Hepatocyte (in vitro differentiated cells): Measurements from ENCODE around the gene CTSL.
"Not testable (repeated sequence)": the region's sequence is repeated elsewhere in the genome, so short reads cannot be mapped to it uniquely, and the experiment has no call there.

Source experiments
- EZH2phosphoT487 ChIP-seq: fragments of 200-600 bp; sonication (generic); IDR thresholded peaks from one replicate; pipeline ENCODE4 v1.6.1; 2018; ENCODE audit warnings: antibody characterized with exemption, mild to moderate bottlenecking, low read depth, moderate library complexity; ENCODE audit not compliant: unreplicated experiment, severe bottlenecking
- TF ChIP-seq, protein P1 (sequence below): fragments of 200-600 bp; sonication (generic); IDR thresholded peaks from 2 replicates; pipeline ENCODE4 v1.5.1; 2016; ENCODE audit warnings: antibody characterized with exemption, mild to moderate bottlenecking; ENCODE audit not compliant: poor library complexity

- TF ChIP-seq, protein P1, sequence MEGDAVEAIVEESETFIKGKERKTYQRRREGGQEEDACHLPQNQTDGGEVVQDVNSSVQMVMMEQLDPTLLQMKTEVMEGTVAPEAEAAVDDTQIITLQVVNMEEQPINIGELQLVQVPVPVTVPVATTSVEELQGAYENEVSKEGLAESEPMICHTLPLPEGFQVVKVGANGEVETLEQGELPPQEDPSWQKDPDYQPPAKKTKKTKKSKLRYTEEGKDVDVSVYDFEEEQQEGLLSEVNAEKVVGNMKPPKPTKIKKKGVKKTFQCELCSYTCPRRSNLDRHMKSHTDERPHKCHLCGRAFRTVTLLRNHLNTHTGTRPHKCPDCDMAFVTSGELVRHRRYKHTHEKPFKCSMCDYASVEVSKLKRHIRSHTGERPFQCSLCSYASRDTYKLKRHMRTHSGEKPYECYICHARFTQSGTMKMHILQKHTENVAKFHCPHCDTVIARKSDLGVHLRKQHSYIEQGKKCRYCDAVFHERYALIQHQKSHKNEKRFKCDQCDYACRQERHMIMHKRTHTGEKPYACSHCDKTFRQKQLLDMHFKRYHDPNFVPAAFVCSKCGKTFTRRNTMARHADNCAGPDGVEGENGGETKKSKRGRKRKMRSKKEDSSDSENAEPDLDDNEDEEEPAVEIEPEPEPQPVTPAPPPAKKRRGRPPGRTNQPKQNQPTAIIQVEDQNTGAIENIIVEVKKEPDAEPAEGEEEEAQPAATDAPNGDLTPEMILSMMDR = not testable (repeated sequence)
- TF ChIP-seq EZH2phosphoT487 = not testable (repeated sequence)
Measured at GRCh38 chr9:87759980-87760379, 34.1 kb downstream of the CTSL start.
